ENCODE measurements around the gene PRPF18.

GRCh38 chr10:13564576-13564975 lies 22.2 kb upstream of the PRPF18 start:
- TF ChIP-seq CTCF (IDR thresholded peaks at IDR 0.05; ENCODE audit: borderline replicate concordance, extremely low read depth, low read length, poor library complexity, severe bottlenecking) (no peak), EZH2 (IDR thresholded peaks at IDR 0.05; ENCODE audit: borderline replicate concordance, low read depth, low read length, severe bottlenecking) (no peak)

Data from DND-41 (cell line).